Upper lobe of left lung (tissue), 6 donors: ENCODE data around the gene LOXL1. TPM values are rescaled to one million over a fixed set of nuclear protein-coding genes. Genes with fewer than 3 reads are reported as not detected.
A peak's percentile ranks its signal among the peaks of the same experiment; 100 is the strongest.

ENCODE experiments used
- ATAC-seq, 2 donors: fragments of 200-7000 bp; cut with Tn5 transposase; one replicate each; pipeline ENCODE4 v1.9.1; 2022; ENCODE audit warnings: mild to moderate bottlenecking in 2 of 2, moderate library complexity in 2 of 2; ENCODE audit not compliant: low FRiP score in 2 of 2
- DNase-seq, 2 donors: peaks; one replicate each; pipeline ENCODE4 v3.0.0-alpha.2; 2019 to 2020
- H3K27ac ChIP-seq, 4 donors: fragments of 200-600 bp; sonication (generic); one replicate each; pipeline ENCODE4 v1.5.1; 2016 to 2019
- H3K27me3 ChIP-seq, 4 donors: fragments of 200-600 bp; sonication (generic); one replicate each; pipeline ENCODE4 v1.5.1; 2017 to 2019
- H3K36me3 ChIP-seq, 4 donors: fragments of 200-600 bp; sonication (generic); one replicate each; pipeline ENCODE4 v1.5.1; 2016 to 2019
- H3K4me1 ChIP-seq, 4 donors: fragments of 200-600 bp; sonication (generic); one replicate each; pipeline ENCODE4 v1.5.1; 2018 to 2019
- H3K4me3 ChIP-seq, 4 donors: fragments of 200-600 bp; sonication (generic); one replicate each; pipeline ENCODE4 v1.5.1; 2017 to 2019; ENCODE audit warnings: mild to moderate bottlenecking in 2 of 4, moderate library complexity in 1 of 4
- H3K9me3 ChIP-seq, 4 donors: fragments of 200-600 bp; sonication (generic); one replicate each; pipeline ENCODE4 v1.5.1; 2018 to 2019
- CTCF ChIP-seq, 6 experiments: fragments of 450-650 bp in 4 of 6; fragments of 200-600 bp in 2 of 6; sonication (generic) in 2 of 6; IDR thresholded peaks; one replicate each; pipeline ENCODE4 v1.5.1; 2016 to 2019; ENCODE audit warnings: antibody characterized with exemption in 6 of 6
- EP300 ChIP-seq, 4 donors: sonication (generic); formaldehyde crosslinking; IDR thresholded peaks; one replicate each; pipeline ENCODE4 v1.5.1; 2017; ENCODE audit warnings: antibody characterized with exemption in 4 of 4, control low read depth in 2 of 4
- POLR2A ChIP-seq, 4 donors: fragments of 450-650 bp; IDR thresholded peaks; one replicate each; pipeline ENCODE4 v1.5.1; 2016 to 2017; ENCODE audit warnings: antibody characterized with exemption in 4 of 4, mild to moderate bottlenecking in 2 of 4
- POLR2AphosphoS5 ChIP-seq, 2 donors: sonication (generic); formaldehyde crosslinking; IDR thresholded peaks; one replicate each; pipeline ENCODE4 v1.5.1; 2017; ENCODE audit warnings: antibody characterized with exemption in 2 of 2
- WGBS, 2 donors: methylation state at CpG; one replicate each; pipeline ENCODE4 v1.1.5; 2017 to 2018; 5-methylcytosine and 5-hydroxymethylcytosine counted together
- total RNA-seq, 6 donors: library from RNA; depleted of rRNA in 4 of 6; stranded (reverse); fragments of >200 nt in 4 of 6; gene quantifications; one replicate each; pipeline versions ENCODE4 v1.1.0 to v1.2.1, GENCODE V29; 2016 to 2021
- donor health status: DM: no; HTN: no; CAD: no; lungs with moderate emphysema.
- donor health status: DM: no; HTN: yes; CAD: no; lungs with severe emphysema.

Gene LOXL1
- total RNA-seq, 6 donors from 2014 or later, result 6.0 to 25.9 (median 8.0) TPM

GRCh38 chr15:73948396-73948795 is 22.1 kb downstream of the LOXL1 start:
- 95 to 100% methylated on average over 4 of the region's 4 CpGs for WGBS, 2 donors
- Histone ChIP-seq H3K27me3 (no peaks in the 10 kb centered on the region), H3K4me3 (no peak overlapping the region), H3K9me3 (no peaks in the 10 kb centered on the region), H3K4me1 (peaks cover 11 to 14% (median 13%) of the 10 kb centered on the region in 4 donors), H3K27ac (no peak overlapping the region), H3K36me3 (no peaks in the 10 kb centered on the region)
- DNase-seq, result no peak
- no peak for ATAC-seq
- TF ChIP-seq EP300 (IDR thresholded peaks at IDR 0.05) (no peak), POLR2AphosphoS5 (IDR thresholded peaks at IDR 0.05) (no peak), POLR2A (IDR thresholded peaks at IDR 0.05) (no peak), CTCF (IDR thresholded peaks at IDR 0.05) (no peak)

GRCh38 chr15:73948982-73949381 is 22.7 kb downstream of the LOXL1 start:
- WGBS, 2 donors, result 75 to 87% methylated on average over 4 of the region's 4 CpGs
- H3K27me3 ChIP-seq, result no peaks in the 10 kb centered on the region
- TF ChIP-seq CTCF (IDR thresholded peaks at IDR 0.05), result no peak
- TF ChIP-seq POLR2A (IDR thresholded peaks at IDR 0.05), result no peak
- TF ChIP-seq EP300 (IDR thresholded peaks at IDR 0.05), result no peak
- no peak for TF ChIP-seq POLR2AphosphoS5 (IDR thresholded peaks at IDR 0.05)
- H3K9me3 ChIP-seq, result no peaks in the 10 kb centered on the region
- no peak for DNase-seq
- ATAC-seq, result no peak
- no peak overlapping the region for H3K27ac ChIP-seq
- no peak overlapping the region for H3K4me3 ChIP-seq
- H3K36me3 ChIP-seq, result no peaks in the 10 kb centered on the region
- peaks cover 11 to 14% (median 13%) of the 10 kb centered on the region in 4 donors for H3K4me1 ChIP-seq

GRCh38 chr15:73949496-73949895 is 23.2 kb downstream of the LOXL1 start:
- Histone ChIP-seq H3K27me3 (no peaks in the 10 kb centered on the region), H3K4me1 (peaks cover 11 to 14% (median 13%) of the 10 kb centered on the region in 4 donors), H3K36me3 (no peaks in the 10 kb centered on the region), H3K4me3 (no peak overlapping the region), H3K9me3 (no peaks in the 10 kb centered on the region), H3K27ac (no peak overlapping the region)
- DNase-seq, result no peak
- WGBS, 2 donors, result 87 to 92% methylated on average over 9 to 10 of the region's 10 CpGs
- no peak for ATAC-seq
- no peak for TF ChIP-seq CTCF (IDR thresholded peaks at IDR 0.05)
- no peak for TF ChIP-seq POLR2AphosphoS5 (IDR thresholded peaks at IDR 0.05)
- no peak for TF ChIP-seq EP300 (IDR thresholded peaks at IDR 0.05)
- TF ChIP-seq POLR2A (IDR thresholded peaks at IDR 0.05), result no peak

- no peaks in the 10 kb centered on the region for H3K27me3 ChIP-seq
- H3K9me3 ChIP-seq, result no peaks in the 10 kb centered on the region
- H3K36me3 ChIP-seq, result no peaks in the 10 kb centered on the region
- no peak for ATAC-seq
- no peak overlapping the region for H3K4me3 ChIP-seq
- peak overlapping the region in 3 of 4 donors; percentile 48 to 88 (median 87) for H3K27ac ChIP-seq
- TF ChIP-seq POLR2AphosphoS5 (IDR thresholded peaks at IDR 0.05) (no peak), CTCF (IDR thresholded peaks at IDR 0.05) (no peak), EP300 (IDR thresholded peaks at IDR 0.05) (no peak), POLR2A (IDR thresholded peaks at IDR 0.05) (no peak)
- H3K4me1 ChIP-seq, result peaks cover 11 to 14% (median 13%) of the 10 kb centered on the region in 4 donors
- no peak for DNase-seq
Measured at GRCh38 chr15:73950479-73950830, 24.2 kb downstream of the LOXL1 start.

GRCh38 chr15:73950831-73951561 is 24.7 kb downstream of the LOXL1 start:
- Histone ChIP-seq H3K4me3 (no peak overlapping the region), H3K4me1 (peaks cover 11 to 14% (median 13%) of the 10 kb centered on the region in 4 donors), H3K27me3 (no peaks in the 10 kb centered on the region), H3K36me3 (no peaks in the 10 kb centered on the region), H3K27ac (peak overlapping the region; percentile 77 to 88 (median 87)), H3K9me3 (no peaks in the 10 kb centered on the region)
- peak; percentile 92 to 96 for ATAC-seq
- peak; percentile 94 for DNase-seq
- WGBS, 2 donors, result 3 to 6% methylated on average over 15 of the region's 15 CpGs
- no peak for TF ChIP-seq EP300 (IDR thresholded peaks at IDR 0.05)
- peak; percentile 65 to 91 (median 84) for TF ChIP-seq CTCF (IDR thresholded peaks at IDR 0.05)
- no peak for TF ChIP-seq POLR2A (IDR thresholded peaks at IDR 0.05)
- TF ChIP-seq POLR2AphosphoS5 (IDR thresholded peaks at IDR 0.05), result peak; percentile 51 to 70
